Measurements from ENCODE around the gene RFC2.

DNA sequence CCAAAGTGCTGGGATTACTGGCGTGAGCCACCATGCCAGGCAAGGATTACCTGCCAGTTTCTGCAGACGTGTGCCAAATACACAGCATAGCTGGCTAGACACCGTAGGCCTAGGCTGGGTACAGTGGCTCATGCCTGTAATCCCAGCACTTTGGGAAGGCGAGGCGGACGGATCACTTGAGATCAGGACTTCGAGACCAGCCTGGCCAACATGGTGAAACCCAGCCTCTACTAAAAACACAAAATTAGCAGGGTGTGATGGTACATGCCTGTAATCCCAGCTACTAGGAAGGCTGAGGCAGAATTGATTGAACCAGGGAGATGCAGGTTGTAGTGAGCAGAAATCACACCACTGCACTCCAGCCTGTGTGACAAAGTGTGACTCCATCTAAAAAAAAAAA is 868 bp downstream of the RFC2 start:
- TF ChIP-seq, protein P1, sequence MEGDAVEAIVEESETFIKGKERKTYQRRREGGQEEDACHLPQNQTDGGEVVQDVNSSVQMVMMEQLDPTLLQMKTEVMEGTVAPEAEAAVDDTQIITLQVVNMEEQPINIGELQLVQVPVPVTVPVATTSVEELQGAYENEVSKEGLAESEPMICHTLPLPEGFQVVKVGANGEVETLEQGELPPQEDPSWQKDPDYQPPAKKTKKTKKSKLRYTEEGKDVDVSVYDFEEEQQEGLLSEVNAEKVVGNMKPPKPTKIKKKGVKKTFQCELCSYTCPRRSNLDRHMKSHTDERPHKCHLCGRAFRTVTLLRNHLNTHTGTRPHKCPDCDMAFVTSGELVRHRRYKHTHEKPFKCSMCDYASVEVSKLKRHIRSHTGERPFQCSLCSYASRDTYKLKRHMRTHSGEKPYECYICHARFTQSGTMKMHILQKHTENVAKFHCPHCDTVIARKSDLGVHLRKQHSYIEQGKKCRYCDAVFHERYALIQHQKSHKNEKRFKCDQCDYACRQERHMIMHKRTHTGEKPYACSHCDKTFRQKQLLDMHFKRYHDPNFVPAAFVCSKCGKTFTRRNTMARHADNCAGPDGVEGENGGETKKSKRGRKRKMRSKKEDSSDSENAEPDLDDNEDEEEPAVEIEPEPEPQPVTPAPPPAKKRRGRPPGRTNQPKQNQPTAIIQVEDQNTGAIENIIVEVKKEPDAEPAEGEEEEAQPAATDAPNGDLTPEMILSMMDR (IDR thresholded peaks at IDR 0.05) = no peak
- no peak for TF ChIP-seq EZH2 (IDR thresholded peaks at IDR 0.05)
